ENCODE measurements around the gene SMU1.

The SMU1 gene

GRCh38 chr9:33044677-33045282, 31.7 kb downstream of the SMU1 start:
- DNase-seq (ENCODE audit: low spot score): peak; percentile 61

- DNase-seq (ENCODE audit: low spot score): peak; percentile 80
Measured at GRCh38 chr9:33044162-33044673, 32.3 kb downstream of the SMU1 start.

- no peak for DNase-seq (ENCODE audit: low spot score)
Measured at GRCh38 chr9:33043671-33044070, 32.8 kb downstream of the SMU1 start.

GRCh38 chr9:33042473-33042872, 34.0 kb downstream of the SMU1 start:
- DNase-seq (ENCODE audit: low spot score): no peak

- no peak for DNase-seq (ENCODE audit: low spot score)
Measured at GRCh38 chr9:33041432-33042188, 34.9 kb downstream of the SMU1 start.

- DNase-seq (ENCODE audit: low spot score): no peak
Measured at GRCh38 chr9:33040792-33041431, 35.6 kb downstream of the SMU1 start.

GRCh38 chr9:33032865-33033264, 43.6 kb downstream of the SMU1 start:
- DNase-seq (ENCODE audit: low spot score): no peak

- DNase-seq (ENCODE audit: low spot score): no peak
Measured at GRCh38 chr9:33032292-33032691, 44.2 kb downstream of the SMU1 start.

GRCh38 chr9:33030285-33030684, 46.2 kb downstream of the SMU1 start:
- no peak for DNase-seq (ENCODE audit: low spot score)

GRCh38 chr9:33029231-33029786, 47.2 kb downstream of the SMU1 start:
- no peak for DNase-seq (ENCODE audit: low spot score)

GRCh38 chr9:33025572-33026342, 50.7 kb downstream of the SMU1 start:
- peak; percentile 44 for DNase-seq (ENCODE audit: low spot score)

GRCh38 chr9:33024966-33025571, 51.4 kb downstream of the SMU1 start, which contains the start of gene DNAJA1:
Gene DNAJA1 (plus strand): TSS chr9:33025273. CDS start chr9:33026485, 1,212 bp downstream.
- peak; percentile 89 for DNase-seq (ENCODE audit: low spot score)

- DNase-seq (ENCODE audit: low spot score): peak; percentile 38
Measured at GRCh38 chr9:33024126-33024965, 52.1 kb downstream of the SMU1 start.

- DNase-seq (ENCODE audit: low spot score): no peak
Measured at GRCh38 chr9:33023661-33024060, 52.8 kb downstream of the SMU1 start.

- no peak for DNase-seq (ENCODE audit: low spot score)
Measured at GRCh38 chr9:33022755-33023154, 53.7 kb downstream of the SMU1 start.

- DNase-seq (ENCODE audit: low spot score): no peak
Measured at GRCh38 chr9:33022303-33022702, 54.2 kb downstream of the SMU1 start.

- no peak for DNase-seq (ENCODE audit: low spot score)
Measured at GRCh38 chr9:33019797-33020196, 56.7 kb downstream of the SMU1 start.

- no peak for DNase-seq (ENCODE audit: low spot score)
Measured at GRCh38 chr9:33017283-33018041, 59.0 kb downstream of the SMU1 start.

GRCh38 chr9:33014665-33015014, 61.8 kb downstream of the SMU1 start:
- DNase-seq (ENCODE audit: low spot score): no peak
